NCI-H460 (cell line): Measurements from ENCODE around the gene SLC7A6OS. TPM values are rescaled to one million over a fixed set of nuclear protein-coding genes. Genes with fewer than 3 reads are reported as not detected.

Experiments
- DNase-seq: peaks from one replicate; pipeline ENCODE4 v3.0.0-alpha.2; 2016; ENCODE audit warnings: low read depth; ENCODE audit errors: extremely low read depth
- small RNA-seq, 2 experiments: library from RNA; depleted of rRNA; stranded (forward); fragments of <200 nt; gene quantifications; one replicate each; pipeline ENCODE3, GENCODE V24; 2014
- total RNA-seq: library from RNA; depleted of rRNA; stranded (reverse); fragments of >200 nt; shearing (Covaris generic); gene quantifications from 2 replicates; pipeline ENCODE4 v1.2.3, GENCODE V29; 2014; rRNA removed

SLC7A6OS gene
- total RNA-seq, 1 experiment from 2014 or later: 21.0 TPM

GRCh38 chr16:68257906-68258800 lies 52.6 kb downstream of the SLC7A6OS start:
- no peak for DNase-seq

GRCh38 chr16:68257251-68257905 lies 53.4 kb downstream of the SLC7A6OS start:
- DNase-seq: no peak

GRCh38 chr16:68255712-68256111 lies 55.0 kb downstream of the SLC7A6OS start:
- no peak for DNase-seq

- DNase-seq: no peak
These were observed 57.0 kb downstream of the SLC7A6OS start for GRCh38 chr16:68253721-68254120.

- no peak for DNase-seq
These were observed 58.4 kb downstream of the SLC7A6OS start for GRCh38 chr16:68252383-68252782.

GRCh38 chr16:68251832-68252231 lies 58.9 kb downstream of the SLC7A6OS start:
- DNase-seq: no peak

- DNase-seq: no peak
These were observed 59.8 kb downstream of the SLC7A6OS start for GRCh38 chr16:68250951-68251350.

GRCh38 chr16:68249371-68249770 lies 61.4 kb downstream of the SLC7A6OS start:
- DNase-seq: no peak

Small RNA genes within 50 kb of the gene (small RNA-seq; reads per million reads assigned to genes)
- gene RNU4-30P (0 reads per million in 2 experiments), gene RNU6-1262P (0 reads per million in 2 experiments)

Other genes starting within 250 kb of the SLC7A6OS start
- 29.5 and 31.3 TPM in 2 replicates for gene NFATC3, start 225.6 kb downstream of the SLC7A6OS start, total RNA-seq
- gene ESRP2, start 74.8 kb downstream of the SLC7A6OS start, total RNA-seq: 0.27 TPM in 1 of 2 replicates, not detected in the other
- 7.5 and 7.6 TPM in 2 replicates for gene PLA2G15, start 65.6 kb downstream of the SLC7A6OS start, total RNA-seq
- 21.5 and 22.1 TPM in 2 replicates for gene SLC7A6, start 46.4 kb downstream of the SLC7A6OS start, total RNA-seq
- gene PRMT7, start 73 bp upstream of the SLC7A6OS start, total RNA-seq: 39.4 and 51.7 TPM in 2 replicates
- gene SMPD3, start 137.6 kb upstream of the SLC7A6OS start, total RNA-seq: 0.07 and 0.14 TPM in 2 replicates
- gene ZFP90, start 228.3 kb upstream of the SLC7A6OS start, total RNA-seq: 27.6 and 28.6 TPM in 2 replicates